Tibial artery (tissue), 4 donors: ENCODE measurements around the gene NFIB.

Source experiments
- DNase-seq, 2 donors: peaks; one replicate each; pipeline ENCODE4 v3.0.0-alpha.2; 2019
- H3K27ac ChIP-seq, 2 donors: fragments of 200-600 bp; sonication (generic) in 1 of 2; 1 replicate in 1 of 2; 2 replicates in 1 of 2; pipeline ENCODE4 v1.5.1; 2018 to 2019; ENCODE audit warnings: mild to moderate bottlenecking in 1 of 2
- H3K27me3 ChIP-seq, 2 donors: fragments of 200-600 bp; sonication (generic) in 1 of 2; one replicate each; pipeline versions ENCODE4 v1.5.1 to v1.6.0; 2016 to 2019
- H3K36me3 ChIP-seq, 3 donors: fragments of 200-600 bp; sonication (generic) in 2 of 3; one replicate each; pipeline ENCODE4 v1.5.1; 2016 to 2019; ENCODE audit warnings: mild to moderate bottlenecking in 2 of 3
- H3K4me1 ChIP-seq, 4 donors: fragments of 200-600 bp; sonication (generic) in 2 of 4; 1 replicate in 3 of 4; 2 replicates in 1 of 4; pipeline ENCODE4 v1.5.1; 2016 to 2019
- H3K4me3 ChIP-seq, 2 donors: fragments of 200-600 bp; sonication (generic) in 1 of 2; 1 replicate in 1 of 2; 2 replicates in 1 of 2; pipeline ENCODE4 v1.5.1; 2018 to 2019; ENCODE audit warnings: mild to moderate bottlenecking in 2 of 2
- H3K9me3 ChIP-seq, 3 donors: fragments of 200-600 bp; sonication (generic) in 1 of 3; one replicate each; pipeline ENCODE4 v1.5.1; 2016 to 2019
- intact Hi-C: fragments of 100-400 bp; cut with DNase I; formaldehyde crosslinking; loops from one replicate; pipeline ENCODE4 v1.15.0; 2023; ENCODE audit warnings: low total_unique reads
- TF ChIP-seq, protein P1 (sequence below), 2 experiments: fragments of 200-600 bp in 1 of 2; fragments of 450-650 bp in 1 of 2; IDR thresholded peaks; one replicate each; pipeline ENCODE4 v1.5.1; 2017 to 2019; ENCODE audit warnings: antibody characterized with exemption in 2 of 2, mild to moderate bottlenecking in 1 of 2, moderate library complexity in 1 of 2

The NFIB gene

DNA sequence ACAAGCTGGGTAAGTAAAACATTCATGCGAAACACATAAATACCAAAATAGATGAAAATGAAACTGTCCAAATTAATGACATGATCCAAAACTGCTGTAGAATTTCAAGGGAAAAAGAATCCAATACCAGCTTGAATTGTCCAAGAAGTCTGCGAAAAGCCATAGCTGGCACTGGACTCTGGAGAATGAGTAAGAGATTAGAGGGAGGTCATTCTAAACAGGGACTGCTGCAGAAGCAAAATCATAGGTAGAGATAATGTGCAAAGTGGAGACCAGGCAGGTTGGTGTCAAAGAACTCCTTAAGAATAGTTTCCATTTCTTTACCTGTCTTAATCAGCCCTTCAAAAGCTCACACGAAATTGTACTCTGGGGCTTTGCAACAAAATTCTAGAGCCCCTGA, 162.5 kb downstream of the NFIB start:
- H3K36me3 ChIP-seq = peaks cover 0 to 1% (median 0%) of the 10 kb centered on the region in 3 donors
- no peaks in the 10 kb centered on the region for H3K9me3 ChIP-seq
- no peak overlapping the region for H3K27ac ChIP-seq
- peaks cover 0 to 30% (median 13%) of the 10 kb centered on the region in 4 donors for H3K4me1 ChIP-seq
- intact Hi-C loops = no loop called here
- H3K27me3 ChIP-seq = no peaks in the 10 kb centered on the region
- TF ChIP-seq, protein P1, sequence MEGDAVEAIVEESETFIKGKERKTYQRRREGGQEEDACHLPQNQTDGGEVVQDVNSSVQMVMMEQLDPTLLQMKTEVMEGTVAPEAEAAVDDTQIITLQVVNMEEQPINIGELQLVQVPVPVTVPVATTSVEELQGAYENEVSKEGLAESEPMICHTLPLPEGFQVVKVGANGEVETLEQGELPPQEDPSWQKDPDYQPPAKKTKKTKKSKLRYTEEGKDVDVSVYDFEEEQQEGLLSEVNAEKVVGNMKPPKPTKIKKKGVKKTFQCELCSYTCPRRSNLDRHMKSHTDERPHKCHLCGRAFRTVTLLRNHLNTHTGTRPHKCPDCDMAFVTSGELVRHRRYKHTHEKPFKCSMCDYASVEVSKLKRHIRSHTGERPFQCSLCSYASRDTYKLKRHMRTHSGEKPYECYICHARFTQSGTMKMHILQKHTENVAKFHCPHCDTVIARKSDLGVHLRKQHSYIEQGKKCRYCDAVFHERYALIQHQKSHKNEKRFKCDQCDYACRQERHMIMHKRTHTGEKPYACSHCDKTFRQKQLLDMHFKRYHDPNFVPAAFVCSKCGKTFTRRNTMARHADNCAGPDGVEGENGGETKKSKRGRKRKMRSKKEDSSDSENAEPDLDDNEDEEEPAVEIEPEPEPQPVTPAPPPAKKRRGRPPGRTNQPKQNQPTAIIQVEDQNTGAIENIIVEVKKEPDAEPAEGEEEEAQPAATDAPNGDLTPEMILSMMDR (IDR thresholded peaks at IDR 0.05) = no peak
- no peak for DNase-seq
- no peak overlapping the region for H3K4me3 ChIP-seq

DNA sequence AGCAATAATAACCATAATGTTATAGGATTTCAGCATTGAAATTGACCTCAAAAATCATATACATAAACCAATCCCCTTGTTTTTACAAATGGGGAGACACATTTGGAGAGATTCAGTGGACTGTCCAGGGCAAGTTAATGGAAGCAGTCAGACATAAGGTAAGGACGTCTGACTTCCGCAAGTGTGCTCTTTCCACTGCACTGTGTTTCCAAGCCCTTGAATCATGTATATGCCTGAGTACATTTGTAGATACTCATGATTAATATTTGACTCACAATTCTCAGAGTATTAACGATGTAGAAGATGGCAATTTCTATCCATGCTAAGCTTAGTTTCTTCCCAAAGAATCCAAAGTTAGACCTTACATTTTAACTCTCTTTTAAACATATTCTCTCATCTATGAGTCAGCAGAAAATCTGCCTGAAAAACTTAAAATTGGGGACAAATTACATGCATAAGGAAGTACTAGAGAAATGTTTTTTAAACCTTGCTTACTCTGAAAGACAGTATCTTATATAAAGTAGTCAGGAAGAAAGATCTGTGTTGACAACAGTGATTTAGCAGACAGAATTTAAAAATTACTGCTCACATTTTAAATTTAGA, 165.3 kb downstream of the NFIB start:
- no peaks in the 10 kb centered on the region for H3K9me3 ChIP-seq
- H3K36me3 ChIP-seq = peaks cover 0 to 13% (median 7%) of the 10 kb centered on the region in 3 donors
- H3K4me1 ChIP-seq = peaks cover 0 to 25% (median 5%) of the 10 kb centered on the region in 4 donors
- DNase-seq = no peak
- H3K27me3 ChIP-seq = no peaks in the 10 kb centered on the region
- TF ChIP-seq, protein P1 (IDR thresholded peaks at IDR 0.05) = no peak
- no peak overlapping the region for H3K27ac ChIP-seq
- no peak overlapping the region for H3K4me3 ChIP-seq
- intact Hi-C loops = no loop called here

DNA sequence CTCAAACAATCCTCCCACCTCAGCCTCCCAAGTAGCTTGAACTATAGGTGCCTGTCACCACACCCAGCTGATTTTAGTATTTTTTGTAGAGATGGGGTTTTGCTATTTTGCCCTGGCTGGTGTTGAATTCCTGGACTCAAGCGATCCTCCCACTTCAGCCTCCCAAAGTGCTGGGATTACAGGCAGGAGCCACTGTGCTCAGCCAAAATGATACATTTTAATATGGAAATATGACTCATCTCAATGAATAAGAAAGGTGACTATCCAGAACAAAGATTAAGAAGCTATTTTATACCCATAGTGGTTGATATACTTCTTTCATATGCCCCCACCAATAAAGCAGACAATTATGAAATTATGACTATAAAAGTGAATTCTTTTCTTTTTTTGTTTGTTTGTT, 166.2 kb downstream of the NFIB start:
- DNase-seq = no peak
- Histone ChIP-seq H3K27ac (no peak overlapping the region), H3K4me1 (peaks cover 0 to 19% (median 4%) of the 10 kb centered on the region in 4 donors), H3K9me3 (no peaks in the 10 kb centered on the region), H3K4me3 (no peak overlapping the region), H3K36me3 (peaks cover 0 to 13% (median 7%) of the 10 kb centered on the region in 3 donors), H3K27me3 (no peaks in the 10 kb centered on the region)
- intact Hi-C loops = no loop called here
- TF ChIP-seq, protein P1 (IDR thresholded peaks at IDR 0.05) = no peak

DNA sequence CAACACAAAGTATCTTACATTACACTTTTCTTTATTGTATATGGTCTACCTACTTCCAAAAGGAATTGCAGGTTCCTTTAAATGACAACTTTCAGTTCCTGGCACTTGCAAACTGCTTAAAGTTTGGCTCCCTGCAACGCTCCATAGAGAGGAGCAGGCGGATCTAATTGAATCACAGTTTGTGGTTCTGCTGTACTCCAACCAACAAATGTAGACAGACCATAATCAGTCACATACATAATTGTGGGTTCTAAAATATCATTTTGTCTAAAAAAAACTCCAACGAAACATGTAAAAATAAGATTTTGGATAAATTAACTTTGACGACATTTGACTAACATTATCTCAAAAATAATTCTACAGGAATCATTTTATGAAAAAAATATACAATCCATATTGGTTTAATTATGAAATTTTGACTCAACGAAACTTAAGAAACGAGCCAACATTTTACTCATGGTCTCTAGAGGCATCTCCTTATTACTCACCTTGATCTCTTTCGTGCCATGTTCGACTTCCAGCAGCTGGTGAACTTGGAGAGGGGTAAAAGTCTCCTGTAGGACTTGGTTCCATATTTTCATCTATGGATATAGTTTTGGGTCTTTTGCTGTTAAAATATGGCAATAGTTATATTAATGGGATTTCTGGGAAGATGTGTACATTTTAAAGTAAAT, 167.6 kb downstream of the NFIB start:
- H3K36me3 ChIP-seq = peaks cover 0 to 13% (median 7%) of the 10 kb centered on the region in 3 donors
- H3K9me3 ChIP-seq = no peaks in the 10 kb centered on the region
- no peak for DNase-seq
- TF ChIP-seq, protein P1 (IDR thresholded peaks at IDR 0.05) = no peak
- no peaks in the 10 kb centered on the region for H3K27me3 ChIP-seq
- H3K4me1 ChIP-seq = peaks cover 0 to 5% (median 2%) of the 10 kb centered on the region in 4 donors
- no peak overlapping the region for H3K4me3 ChIP-seq
- no peak overlapping the region for H3K27ac ChIP-seq
- intact Hi-C loops = no loop called here

DNA sequence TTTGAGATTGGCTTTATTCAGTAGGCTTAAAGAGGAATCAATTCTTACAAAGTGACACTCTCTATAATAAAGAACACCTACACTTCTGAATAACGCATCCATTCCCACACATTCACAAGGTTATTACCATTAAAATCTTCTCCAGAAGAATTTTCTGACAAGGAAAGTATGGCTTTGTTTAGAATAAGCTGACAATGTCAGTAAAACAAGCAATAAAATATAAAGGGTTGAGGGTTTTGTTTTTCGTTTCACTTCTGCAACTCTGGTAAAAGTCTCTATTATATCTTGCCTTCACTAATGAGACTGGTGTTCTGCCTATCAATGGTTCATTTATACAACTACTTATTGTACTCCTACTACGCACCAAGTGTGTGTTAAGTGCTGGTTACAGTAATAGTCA, 169.7 kb downstream of the NFIB start:
- H3K9me3 ChIP-seq = no peaks in the 10 kb centered on the region
- no peak for DNase-seq
- H3K4me3 ChIP-seq = no peak overlapping the region
- no peak overlapping the region for H3K27ac ChIP-seq
- TF ChIP-seq, protein P1 (IDR thresholded peaks at IDR 0.05) = no peak
- intact Hi-C loops = no loop called here
- no peaks in the 10 kb centered on the region for H3K27me3 ChIP-seq
- peaks cover 0 to 13% (median 7%) of the 10 kb centered on the region in 3 donors for H3K36me3 ChIP-seq
- H3K4me1 ChIP-seq = peaks cover 0 to 2% (median 0%) of the 10 kb centered on the region in 4 donors
